ENCODE results near the gene NT5E. TPM values are rescaled to one million over a fixed set of nuclear protein-coding genes. Genes with fewer than 3 reads are reported as not detected.
A peak's percentile ranks its signal among the peaks of the same experiment; 100 is the strongest.
"Not testable (repeated sequence)": the region's sequence is repeated elsewhere in the genome, so short reads cannot be mapped to it uniquely, and the experiment has no call there.

Gene NT5E
- 100 to 1,000 TPM in 5 of 6 donors, 10 to 100 TPM in 1; 97.8 to 211 (median 131) TPM for polyA plus RNA-seq (ENCODE audit: low read depth in 6 of 6)

DNA sequence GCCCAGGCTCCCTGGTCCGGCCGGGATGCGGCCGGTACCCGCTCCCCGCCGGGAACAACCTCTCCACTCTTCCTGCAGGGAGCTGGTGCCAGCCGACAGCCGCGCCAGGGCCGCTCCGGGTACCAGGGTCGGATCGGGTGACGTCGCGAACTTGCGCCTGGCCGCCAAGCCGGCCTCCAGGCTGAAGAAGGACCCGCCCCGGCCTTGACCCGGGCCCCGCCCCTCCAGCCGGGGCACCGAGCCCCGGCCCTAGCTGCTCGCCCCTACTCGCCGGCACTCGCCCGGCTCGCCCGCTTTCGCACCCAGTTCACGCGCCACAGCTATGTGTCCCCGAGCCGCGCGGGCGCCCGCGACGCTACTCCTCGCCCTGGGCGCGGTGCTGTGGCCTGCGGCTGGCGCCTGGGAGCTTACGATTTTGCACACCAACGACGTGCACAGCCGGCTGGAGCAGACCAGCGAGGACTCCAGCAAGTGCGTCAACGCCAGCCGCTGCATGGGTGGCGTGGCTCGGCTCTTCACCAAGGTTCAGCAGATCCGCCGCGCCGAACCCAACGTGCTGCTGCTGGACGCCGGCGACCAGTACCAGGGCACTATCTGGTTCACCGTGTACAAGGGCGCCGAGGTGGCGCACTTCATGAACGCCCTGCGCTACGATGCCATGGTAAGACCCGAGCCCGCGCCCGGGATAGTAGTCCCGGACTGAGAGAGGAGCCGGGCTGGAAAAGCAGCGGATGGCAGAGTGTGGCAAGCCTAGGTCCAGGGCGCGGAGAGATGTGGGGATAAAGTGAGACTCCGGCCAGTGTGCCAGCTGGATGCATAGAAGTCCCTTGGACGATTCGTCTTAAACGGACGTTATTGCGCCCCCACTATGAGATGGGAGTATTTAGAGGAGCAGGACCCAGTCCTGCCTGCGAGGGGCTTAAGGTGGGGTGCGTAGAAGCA lies at the start of gene NT5E:
Gene NT5E, plus strand, starts transcription at position 266 of the 942 bp plus-strand sequence. Its CDS starts 57 bp downstream, at position 323.
- ATAC-seq (ENCODE audit: low read depth in 2 of 2) (peak; percentile 57 to 65), DNase-seq (peak; percentile 53)
- peak within 1 kb of the TSS; percentile 86 to 100 (median 100) for H3K4me3 Mint-ChIP-seq

DNA sequence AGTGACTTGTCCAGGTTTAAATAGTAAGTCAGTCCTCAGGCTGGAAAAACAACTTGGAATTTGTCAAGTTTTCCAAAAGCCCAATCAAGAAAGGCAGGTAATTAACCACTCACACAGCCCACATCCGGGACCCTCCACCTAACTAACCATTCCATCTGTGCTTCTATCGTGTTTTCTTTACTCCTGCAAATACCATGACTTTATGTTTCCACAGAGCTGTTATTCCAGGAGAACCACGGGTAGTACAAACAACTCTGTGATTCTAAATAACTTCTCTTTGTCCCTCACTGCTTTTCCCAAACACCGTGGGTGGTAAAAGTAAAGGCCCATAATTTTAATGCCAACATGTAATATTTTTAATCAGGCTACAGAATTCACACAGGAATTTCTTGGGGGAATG lies 49.6 kb upstream of the NT5E start:
- DNase-seq (no peak), ATAC-seq (ENCODE audit: low read depth in 2 of 2) (no peak)
- H3K27ac Mint-ChIP-seq, result peak overlapping the region in 1 of 6 donors; percentile 23
- no peaks in the 10 kb centered on the region for H3K27me3 Mint-ChIP-seq
- peaks cover 0 to 4% (median 0%) of the 10 kb centered on the region in 7 donors for H3K9me3 Mint-ChIP-seq
- peaks cover under 1 to 29% (median 4%) of the 10 kb centered on the region in 3 donors for H3K4me1 Mint-ChIP-seq
- no peaks in the 10 kb centered on the region for H3K36me3 Mint-ChIP-seq
- H3K4me3 Mint-ChIP-seq, result no peak overlapping the region

More for the DNA sequence above, at the start of gene NT5E:
- Mint-ChIP-seq H3K27me3 (peaks cover 0 to 51% (median 7%) of the 10 kb centered on the region in 3 donors), H3K4me1 (peaks cover 27 to 65% (median 65%) of the 10 kb centered on the region in 3 donors), H3K9me3 (no peaks in the 10 kb centered on the region), H3K36me3 (peaks cover 0 to 4% of the 10 kb centered on the region in 2 donors), H3K27ac (peak within 1 kb of the TSS; percentile 83 to 99 (median 96))

DNA sequence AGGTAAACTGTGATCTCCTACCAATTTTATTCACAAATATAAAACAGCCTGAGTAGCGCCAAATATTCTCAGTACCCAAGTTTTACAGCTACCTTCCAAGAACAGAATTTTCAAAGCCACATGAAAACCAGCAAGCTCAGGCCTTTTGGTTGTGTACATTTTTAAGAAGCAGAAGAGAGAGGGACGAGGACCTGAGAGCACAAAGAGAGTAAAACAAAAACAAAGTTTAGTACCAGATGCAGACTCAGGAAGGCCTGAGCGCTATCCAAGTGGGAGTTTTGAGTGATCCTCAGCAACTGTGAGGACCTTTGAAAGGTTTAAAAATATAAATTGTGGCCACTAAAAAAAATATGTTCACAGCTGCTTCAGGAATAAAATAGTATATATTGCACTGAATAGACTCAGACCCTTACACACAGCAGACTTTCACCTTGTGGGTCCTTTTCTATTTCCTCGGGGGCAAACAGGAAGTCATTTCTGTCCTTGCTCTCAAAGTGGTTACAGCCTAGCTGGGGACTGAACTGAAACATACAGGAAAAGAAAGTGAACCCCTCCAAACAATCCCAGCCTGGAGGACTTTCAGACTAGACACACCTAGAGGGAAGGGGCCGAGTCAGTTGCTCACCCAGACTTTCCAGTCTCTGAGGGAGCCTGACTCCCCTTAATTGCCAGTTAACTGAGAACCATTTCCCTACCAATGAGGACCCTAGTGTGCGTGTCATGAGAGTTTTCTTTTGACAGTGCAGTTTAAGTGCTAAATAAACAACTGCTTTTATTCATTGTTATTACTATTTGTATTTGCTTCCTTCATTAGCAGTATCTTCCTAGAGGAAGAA lies 48.5 kb upstream of the NT5E start:
- Mint-ChIP-seq H3K4me1 (peaks cover 8 to 38% (median 9%) of the 10 kb centered on the region in 3 donors), H3K27ac (peak overlapping the region in 3 of 6 donors; percentile 63 to 78 (median 77)), H3K9me3 (peaks cover 0 to 4% (median 0%) of the 10 kb centered on the region in 7 donors), H3K36me3 (no peaks in the 10 kb centered on the region), H3K4me3 (peak overlapping the region in 3 of 8 donors; percentile 38 to 61 (median 48)), H3K27me3 (no peaks in the 10 kb centered on the region)
- ATAC-seq (ENCODE audit: low read depth in 2 of 2), result no peak
- no peak for DNase-seq

DNA sequence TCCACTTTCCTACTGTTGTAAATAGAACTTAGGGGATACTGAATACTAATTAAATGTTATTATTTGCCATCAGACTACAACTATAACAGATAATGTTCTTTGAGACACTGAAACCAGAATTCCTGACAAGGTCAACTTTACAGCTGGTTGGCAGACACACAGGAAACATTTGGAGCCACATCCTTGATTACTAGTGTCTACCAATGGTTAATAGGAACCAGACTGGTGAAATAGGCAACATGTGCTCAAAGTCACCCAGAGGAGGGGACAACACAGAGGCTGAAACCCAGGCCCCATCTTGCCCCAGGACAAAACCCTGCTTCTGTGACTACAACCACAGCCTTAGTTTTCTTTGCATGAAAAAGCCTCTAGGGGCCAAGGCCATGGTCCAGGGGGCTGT lies 47.8 kb upstream of the NT5E start:
- peak overlapping the region in 1 of 8 donors; percentile 36 for H3K4me3 Mint-ChIP-seq

DNA sequence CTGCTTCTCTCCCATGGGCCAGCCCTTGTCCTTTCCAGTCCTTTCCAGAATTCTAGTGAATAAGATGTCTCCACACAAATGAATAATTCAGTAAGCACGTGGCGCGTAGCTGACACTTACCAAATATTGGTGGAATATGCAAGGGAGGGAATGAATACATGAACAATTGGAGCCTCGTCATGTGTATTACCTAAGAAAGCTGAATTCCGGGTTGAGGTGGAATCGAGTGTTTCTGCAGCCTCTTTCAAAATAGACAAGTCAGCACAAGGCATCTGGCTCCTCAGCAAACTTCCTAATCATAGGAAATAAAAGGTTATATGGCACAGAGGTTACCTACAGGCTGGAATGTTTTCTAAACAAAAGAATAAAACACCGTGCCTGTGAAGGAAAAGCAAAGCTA lies 47.0 kb upstream of the NT5E start:
- H3K27me3 Mint-ChIP-seq, result no peaks in the 10 kb centered on the region
- H3K27ac Mint-ChIP-seq, result peak overlapping the region in 1 of 6 donors; percentile 49
- no peak overlapping the region for H3K4me3 Mint-ChIP-seq

More for the DNA sequence above, 47.8 kb upstream of the NT5E start:
- peaks cover 8 to 38% (median 9%) of the 10 kb centered on the region in 3 donors for H3K4me1 Mint-ChIP-seq
- ATAC-seq (ENCODE audit: low read depth in 2 of 2) (no peak), DNase-seq (no peak)
- H3K36me3 Mint-ChIP-seq, result no peaks in the 10 kb centered on the region
- no peaks in the 10 kb centered on the region for H3K27me3 Mint-ChIP-seq
- peak overlapping the region in 3 of 6 donors; percentile 6 to 49 (median 22) for H3K27ac Mint-ChIP-seq
- peaks cover 0 to 4% (median 0%) of the 10 kb centered on the region in 7 donors for H3K9me3 Mint-ChIP-seq

DNA sequence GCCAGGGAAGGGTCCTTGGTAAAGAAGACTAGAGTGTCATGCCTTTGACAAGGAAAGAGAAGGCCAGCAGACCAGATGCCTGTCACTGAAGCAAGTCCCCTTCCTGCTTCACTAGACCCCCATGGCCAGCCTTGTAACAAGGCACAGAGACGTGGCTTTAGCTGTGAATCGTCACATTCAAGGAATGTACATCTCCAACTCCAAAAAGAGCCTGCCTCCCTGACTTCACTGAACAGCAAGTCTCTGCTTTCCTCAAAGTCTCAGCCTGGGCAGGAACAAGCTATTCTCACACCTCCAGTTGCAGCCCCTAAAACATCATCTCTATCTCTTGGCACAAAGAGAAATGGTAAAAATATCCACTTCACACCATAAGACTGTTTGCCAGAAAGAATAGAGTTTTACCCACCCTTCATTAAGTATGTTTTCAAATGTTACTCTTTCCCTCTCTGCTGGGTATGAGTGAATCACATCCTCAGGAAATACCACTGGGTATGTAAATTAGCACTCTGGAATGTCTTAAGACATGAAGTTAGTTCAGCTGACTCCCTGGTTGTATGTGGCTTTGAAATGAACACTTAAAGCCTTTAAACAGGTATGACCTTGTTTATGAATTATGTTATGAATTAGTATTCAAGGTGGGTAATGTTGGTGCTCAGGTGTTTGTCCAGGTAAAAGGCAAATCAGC lies 46.4 kb upstream of the NT5E start:
- peak overlapping the region in 1 of 6 donors; percentile 60 for H3K27ac Mint-ChIP-seq
- DNase-seq, result no peak
- no peaks in the 10 kb centered on the region for H3K36me3 Mint-ChIP-seq
- H3K27me3 Mint-ChIP-seq, result no peaks in the 10 kb centered on the region
- H3K4me3 Mint-ChIP-seq, result no peak overlapping the region
- no peak for ATAC-seq (ENCODE audit: low read depth in 2 of 2)
- H3K4me1 Mint-ChIP-seq, result peaks cover 8 to 38% (median 9%) of the 10 kb centered on the region in 3 donors
- H3K9me3 Mint-ChIP-seq, result no peaks in the 10 kb centered on the region

More for the DNA sequence above, 47.0 kb upstream of the NT5E start:
- Mint-ChIP-seq H3K4me1 (peaks cover 8 to 38% (median 9%) of the 10 kb centered on the region in 3 donors), H3K36me3 (no peaks in the 10 kb centered on the region), H3K9me3 (no peaks in the 10 kb centered on the region)
- no peak for DNase-seq
- no peak for ATAC-seq (ENCODE audit: low read depth in 2 of 2)

DNA sequence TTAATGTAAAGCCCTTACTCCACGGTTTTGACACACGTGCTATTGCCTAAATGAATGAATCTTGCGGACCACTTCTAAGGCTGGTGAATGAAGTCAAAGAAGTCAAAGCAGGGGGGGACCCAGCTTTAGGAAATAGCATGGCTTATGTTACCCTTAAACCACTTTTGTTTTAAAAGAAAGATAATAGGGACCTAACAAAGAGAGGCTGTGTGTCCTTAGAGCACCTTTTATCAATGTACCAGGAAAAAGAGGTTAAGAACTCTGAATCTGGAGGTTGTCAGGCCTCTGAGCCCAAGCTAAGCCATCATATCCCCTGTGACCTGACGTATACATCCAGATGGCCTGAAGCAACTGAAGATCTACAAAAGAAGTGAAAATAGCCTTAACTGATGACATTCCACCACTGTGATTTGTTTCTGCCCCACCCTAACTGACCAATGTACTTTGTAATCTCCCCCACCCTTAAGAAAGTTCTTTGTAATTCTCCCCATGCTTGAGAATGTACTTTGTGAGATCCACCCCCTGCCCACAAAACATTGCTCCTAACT lies 45.8 kb upstream of the NT5E start:
- not testable (repeated sequence) for DNase-seq; ATAC-seq (ENCODE audit: low read depth in 2 of 2); H3K4me3 Mint-ChIP-seq; H3K36me3 Mint-ChIP-seq; H3K9me3 Mint-ChIP-seq; H3K27me3 Mint-ChIP-seq
- peak overlapping the region in 3 of 6 donors; percentile 25 to 80 (median 71) for H3K27ac Mint-ChIP-seq
- H3K4me1 Mint-ChIP-seq, result peaks cover 8 to 38% (median 9%) of the 10 kb centered on the region in 3 donors

DNA sequence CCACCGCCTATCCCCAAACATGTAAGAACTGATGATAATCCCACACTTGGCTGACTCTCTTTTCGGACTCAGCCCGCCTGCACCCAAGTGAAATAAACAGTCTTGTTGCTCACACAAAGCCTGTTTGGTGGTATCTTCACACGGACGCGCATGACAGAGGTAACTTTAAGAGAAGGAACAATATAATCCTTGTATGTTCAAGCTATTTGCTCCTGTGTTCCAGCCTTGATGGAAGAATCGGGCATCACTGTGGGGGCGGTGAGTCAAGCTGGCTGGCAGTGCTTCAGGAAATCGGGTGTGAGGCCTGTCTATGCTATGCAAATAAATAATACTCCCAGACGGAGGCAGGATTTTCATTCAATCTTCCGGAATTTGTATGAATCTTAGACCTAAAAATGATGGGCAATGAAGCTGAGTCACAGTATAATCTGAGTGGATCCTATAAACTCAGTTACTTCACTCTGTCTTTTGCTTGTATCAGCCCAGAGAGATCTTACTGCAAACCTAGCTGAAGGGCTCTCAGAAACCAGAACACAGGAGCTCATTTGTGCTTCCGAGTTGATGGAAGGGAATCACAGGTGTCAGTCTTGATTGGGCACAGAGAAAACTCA lies 45.2 kb upstream of the NT5E start:
- H3K27ac Mint-ChIP-seq, result peak overlapping the region in 2 of 6 donors; percentile 71 to 80
- H3K9me3 Mint-ChIP-seq, result no peaks in the 10 kb centered on the region
- H3K4me3 Mint-ChIP-seq, result peak overlapping the region in 1 of 8 donors; percentile 12
- ATAC-seq (ENCODE audit: low read depth in 2 of 2), result no peak
- no peaks in the 10 kb centered on the region for H3K27me3 Mint-ChIP-seq
- no peaks in the 10 kb centered on the region for H3K36me3 Mint-ChIP-seq
- H3K4me1 Mint-ChIP-seq, result peaks cover 8 to 38% (median 9%) of the 10 kb centered on the region in 3 donors
- DNase-seq, result no peak

DNA sequence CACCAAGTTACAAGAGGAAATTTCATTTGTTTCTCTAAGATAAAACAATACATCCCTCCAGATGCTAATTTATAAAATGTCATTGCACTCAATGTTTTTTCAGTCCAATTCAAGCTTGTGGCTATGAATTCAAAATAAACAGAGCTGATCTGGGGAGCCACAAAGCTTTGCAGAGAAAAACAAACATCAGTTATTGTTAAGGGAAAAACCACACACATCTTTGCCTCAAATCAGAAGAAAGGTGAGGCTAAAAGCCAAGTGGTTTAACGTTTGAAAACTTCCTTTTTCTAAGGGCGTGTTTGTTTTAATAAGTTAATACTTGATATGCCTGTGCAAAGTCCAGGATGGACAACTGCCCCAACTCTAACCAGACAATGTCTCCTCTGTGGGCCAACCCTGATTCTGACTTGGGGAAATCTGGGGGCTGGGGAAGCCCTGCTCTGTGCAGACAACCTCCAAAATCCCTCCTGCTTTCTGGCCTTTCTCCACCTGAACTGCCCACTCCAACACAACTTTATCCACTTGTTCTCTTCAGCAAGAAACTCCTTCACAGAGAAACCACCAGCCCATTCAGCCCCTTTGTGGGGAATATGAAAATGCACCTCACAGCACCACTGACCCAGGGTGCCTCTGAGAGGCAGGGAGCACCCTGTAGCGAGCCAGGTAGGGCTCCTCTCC lies 44.6 kb upstream of the NT5E start:
- Mint-ChIP-seq H3K9me3 (no peaks in the 10 kb centered on the region), H3K27me3 (no peaks in the 10 kb centered on the region), H3K36me3 (no peaks in the 10 kb centered on the region), H3K4me1 (peaks cover 8 to 38% (median 9%) of the 10 kb centered on the region in 3 donors), H3K4me3 (peak overlapping the region in 1 of 8 donors; percentile 38), H3K27ac (peak overlapping the region in 5 of 6 donors; percentile 1 to 89 (median 61))
- DNase-seq, result no peak
- ATAC-seq (ENCODE audit: low read depth in 2 of 2), result no peak

DNA sequence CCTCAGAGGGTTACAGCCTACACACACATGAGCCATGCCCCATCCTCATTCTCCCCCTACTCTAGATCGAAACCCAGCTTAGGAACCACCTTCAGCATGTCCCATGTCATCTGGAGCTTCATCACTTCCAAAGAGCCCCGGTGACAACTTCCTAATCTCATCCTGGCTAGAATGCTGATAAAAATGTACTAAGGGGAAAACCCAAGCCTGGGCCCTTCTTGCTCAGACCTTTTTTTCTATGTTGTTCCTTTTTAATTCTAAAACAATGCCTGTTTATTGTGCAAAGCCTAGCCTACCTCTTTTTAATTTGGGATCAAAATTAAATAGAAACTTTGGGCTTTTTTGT lies 44.1 kb upstream of the NT5E start:
- no peak for DNase-seq
- H3K27me3 Mint-ChIP-seq, result no peaks in the 10 kb centered on the region
- peak overlapping the region in 2 of 8 donors; percentile 29 to 31 for H3K4me3 Mint-ChIP-seq
- no peaks in the 10 kb centered on the region for H3K36me3 Mint-ChIP-seq
- peaks cover 8 to 38% (median 9%) of the 10 kb centered on the region in 3 donors for H3K4me1 Mint-ChIP-seq
- peak overlapping the region in 5 of 6 donors; percentile 7 to 89 (median 84) for H3K27ac Mint-ChIP-seq
- H3K9me3 Mint-ChIP-seq, result no peaks in the 10 kb centered on the region
- ATAC-seq (ENCODE audit: low read depth in 2 of 2), result no peak

DNA sequence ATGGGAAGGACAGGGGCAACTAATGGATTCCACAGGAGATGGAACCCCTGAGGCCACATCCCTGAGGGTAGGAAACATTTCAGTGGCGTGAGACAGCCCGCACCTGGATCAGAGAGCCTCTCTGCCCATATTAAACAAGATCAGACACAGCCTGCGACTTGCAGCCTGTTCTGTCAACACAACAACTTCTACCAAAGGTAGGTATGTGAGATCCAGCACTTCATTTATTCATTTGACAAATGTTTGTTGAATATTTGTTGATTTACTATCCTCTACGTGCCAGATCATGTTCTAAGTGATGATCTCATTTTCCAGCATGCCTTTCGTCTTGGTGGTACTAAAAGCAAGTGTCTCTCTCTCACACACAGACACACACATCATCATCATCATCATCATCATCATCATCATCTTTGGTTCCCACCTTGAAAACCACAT lies 43.2 kb upstream of the NT5E start:
- Mint-ChIP-seq H3K9me3 (no peaks in the 10 kb centered on the region), H3K4me1 (peaks cover 5 to 31% (median 8%) of the 10 kb centered on the region in 3 donors), H3K4me3 (no peak overlapping the region), H3K27me3 (no peaks in the 10 kb centered on the region), H3K36me3 (no peaks in the 10 kb centered on the region), H3K27ac (peak overlapping the region in 3 of 6 donors; percentile 12 to 90 (median 84))
- ATAC-seq (ENCODE audit: low read depth in 2 of 2) (no peak), DNase-seq (no peak)

Data from naive B cell (primary cell).